ACC112 (cell line): ENCODE data around the gene RASSF5.
"Not testable (repeated sequence)": the region's sequence is repeated elsewhere in the genome, so short reads cannot be mapped to it uniquely, and the experiment has no call there.

ENCODE experiments used
- H2AFZ ChIP-seq: fragments of 200-600 bp; sonication (generic); one replicate; pipeline ENCODE4 v1.6.0; 2017; ENCODE audit warnings: antibody characterized with exemption, low read length; ENCODE audit not compliant: unreplicated experiment
- H3K27ac ChIP-seq: fragments of 200-600 bp; sonication (generic); 2 replicates; pipeline ENCODE4 v1.5.1; 2014; ENCODE audit warnings: low read depth, mild to moderate bottlenecking, antibody characterized with exemption, low read length, moderate library complexity
- H3K27me3 ChIP-seq: fragments of 200-600 bp; sonication (generic); 2 replicates; pipeline ENCODE4 v1.6.1; 2014; ENCODE audit warnings: mild to moderate bottlenecking, antibody characterized with exemption, low read length, moderate library complexity, mixed read lengths; ENCODE audit not compliant: insufficient read depth
- H3K36me3 ChIP-seq: fragments of 200-600 bp; sonication (generic); 2 replicates; pipeline ENCODE4 v1.6.1; 2016; ENCODE audit warnings: mild to moderate bottlenecking, antibody characterized with exemption, low read length, moderate library complexity, mixed read lengths; ENCODE audit not compliant: insufficient read depth
- H3K4me1 ChIP-seq: fragments of 200-600 bp; sonication (generic); one replicate; pipeline ENCODE4 v1.6.1; 2016; ENCODE audit warnings: low read length, mixed read lengths; ENCODE audit not compliant: insufficient read depth, unreplicated experiment, control insufficient read depth
- H3K4me3 ChIP-seq: fragments of 200-600 bp; sonication (generic); 2 replicates; pipeline ENCODE4 v1.5.1; 2014; ENCODE audit warnings: mild to moderate bottlenecking, low read depth, low read length
- H3K79me2 ChIP-seq: fragments of 200-600 bp; sonication (generic); one replicate; pipeline ENCODE4 v1.6.0; 2016; ENCODE audit warnings: low read length; ENCODE audit not compliant: control insufficient read depth, unreplicated experiment, insufficient read depth

RASSF5 gene

GRCh38 chr1:206579747-206580437 is 72.6 kb downstream of the RASSF5 start:
- Histone ChIP-seq H3K27me3 (no peaks in the 10 kb centered on the region), H3K4me1 (peaks cover 23% of the 10 kb centered on the region), H3K27ac (no peak overlapping the region), H3K4me3 (no peak overlapping the region), H3K36me3 (no peaks in the 10 kb centered on the region), H3K79me2 (no peaks in the 10 kb centered on the region), H2AFZ (no peak overlapping the region)

GRCh38 chr1:206580438-206581113 is 73.2 kb downstream of the RASSF5 start:
- no peaks in the 10 kb centered on the region for H3K36me3 ChIP-seq
- H3K4me3 ChIP-seq: no peak overlapping the region
- no peak overlapping the region for H3K27ac ChIP-seq
- H3K79me2 ChIP-seq: no peaks in the 10 kb centered on the region
- H3K4me1 ChIP-seq: peaks cover 17% of the 10 kb centered on the region
- no peaks in the 10 kb centered on the region for H3K27me3 ChIP-seq
- H2AFZ ChIP-seq: no peak overlapping the region

DNA sequence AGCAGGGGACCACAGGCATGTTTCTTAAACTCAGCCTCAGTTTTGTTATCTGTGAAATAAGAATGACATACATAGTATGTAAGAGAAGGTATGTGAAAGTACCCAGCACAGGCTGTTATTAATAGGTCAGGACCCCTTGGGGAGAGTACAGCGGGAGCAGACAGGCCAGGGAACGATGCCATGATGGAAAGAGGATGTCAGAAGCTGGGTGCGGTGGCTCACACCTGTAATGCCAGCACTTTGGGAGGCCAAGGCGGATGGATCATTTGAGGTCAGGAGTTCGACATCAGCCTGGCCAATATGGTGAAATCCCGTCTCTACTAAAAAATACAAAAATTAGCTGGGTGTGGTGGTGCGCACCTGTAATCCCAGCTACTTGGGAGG is 73.8 kb downstream of the RASSF5 start:
- H3K4me1 ChIP-seq: peaks cover 14% of the 10 kb centered on the region
- not testable (repeated sequence) for H3K27me3 ChIP-seq, H3K4me3 ChIP-seq, H2AFZ ChIP-seq, H3K27ac ChIP-seq, H3K36me3 ChIP-seq, H3K79me2 ChIP-seq

GRCh38 chr1:206581571-206581981 is 74.2 kb downstream of the RASSF5 start:
- Histone ChIP-seq H3K36me3 (no peaks in the 10 kb centered on the region), H3K4me1 (peaks cover 10% of the 10 kb centered on the region), H3K27ac (no peak overlapping the region), H2AFZ (no peak overlapping the region), H3K4me3 (no peak overlapping the region), H3K79me2 (no peaks in the 10 kb centered on the region), H3K27me3 (no peaks in the 10 kb centered on the region)

DNA sequence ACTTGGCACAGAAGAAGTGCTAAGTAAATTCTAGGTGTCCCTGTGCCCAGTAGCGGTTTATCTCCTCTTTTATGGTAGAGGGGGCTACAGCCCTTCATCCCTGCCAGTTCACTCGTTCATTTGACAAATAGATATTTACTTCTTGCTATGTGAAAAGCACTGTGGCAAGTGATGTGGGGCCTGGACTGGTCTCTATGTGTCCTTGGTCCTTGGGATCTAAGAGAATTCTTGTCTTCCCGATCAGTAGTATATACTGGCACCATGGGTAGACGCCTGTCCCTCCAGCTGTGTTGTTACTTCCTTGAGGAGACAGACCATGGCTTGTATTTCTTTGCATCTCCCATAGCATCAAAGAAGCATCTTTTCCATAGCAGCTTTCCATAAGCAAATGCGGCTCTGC is 75.2 kb downstream of the RASSF5 start:
- Histone ChIP-seq H2AFZ (no peak overlapping the region), H3K36me3 (no peaks in the 10 kb centered on the region), H3K27me3 (no peaks in the 10 kb centered on the region), H3K79me2 (no peaks in the 10 kb centered on the region), H3K27ac (no peak overlapping the region), H3K4me1 (peaks cover 10% of the 10 kb centered on the region), H3K4me3 (no peak overlapping the region)

DNA sequence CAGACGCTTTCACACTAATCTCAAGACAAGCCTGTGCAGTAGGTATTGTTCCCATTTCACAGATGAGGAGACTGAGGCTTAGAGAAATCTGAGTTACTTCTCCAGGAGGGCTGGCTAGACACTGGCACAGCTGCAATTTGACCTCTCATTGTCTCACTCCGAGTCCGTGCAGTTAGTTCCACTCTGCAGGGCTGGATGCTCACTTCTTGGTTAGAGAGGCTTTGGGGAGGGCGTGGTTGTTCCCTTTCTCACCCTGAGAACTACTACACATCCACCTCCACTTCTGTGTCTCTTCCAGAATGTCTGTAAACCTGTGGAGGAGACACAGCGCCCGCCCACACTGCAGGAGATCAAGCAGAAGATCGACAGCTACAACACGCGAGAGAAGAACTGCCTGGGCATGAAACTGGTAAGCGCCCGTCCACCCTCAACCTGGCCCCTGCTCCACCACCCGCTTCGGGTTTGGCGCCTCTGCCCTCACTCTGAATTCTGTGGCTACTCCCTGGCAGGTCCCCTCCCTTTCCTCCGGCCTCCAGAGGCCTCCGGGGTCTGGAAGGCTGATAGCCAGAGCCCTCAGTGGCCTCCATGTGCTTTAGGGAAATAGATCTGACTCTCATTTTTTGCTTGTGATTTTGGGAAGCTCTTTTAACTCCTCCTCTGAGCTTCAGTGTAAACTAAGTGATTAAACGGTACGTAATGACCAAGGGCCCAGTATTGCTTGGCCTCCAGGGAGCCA is 75.8 kb downstream of the RASSF5 start:
- Histone ChIP-seq H3K36me3 (no peaks in the 10 kb centered on the region), H3K27me3 (no peaks in the 10 kb centered on the region), H3K27ac (no peak overlapping the region), H3K4me3 (no peak overlapping the region), H3K4me1 (peaks cover 11% of the 10 kb centered on the region), H2AFZ (no peak overlapping the region), H3K79me2 (no peaks in the 10 kb centered on the region)

GRCh38 chr1:206583707-206584648 is 76.6 kb downstream of the RASSF5 start:
- Histone ChIP-seq H3K27me3 (no peaks in the 10 kb centered on the region), H3K36me3 (no peaks in the 10 kb centered on the region), H3K4me3 (no peak overlapping the region), H3K27ac (no peak overlapping the region), H2AFZ (no peak overlapping the region), H3K4me1 (peaks cover 19% of the 10 kb centered on the region), H3K79me2 (no peaks in the 10 kb centered on the region)

DNA sequence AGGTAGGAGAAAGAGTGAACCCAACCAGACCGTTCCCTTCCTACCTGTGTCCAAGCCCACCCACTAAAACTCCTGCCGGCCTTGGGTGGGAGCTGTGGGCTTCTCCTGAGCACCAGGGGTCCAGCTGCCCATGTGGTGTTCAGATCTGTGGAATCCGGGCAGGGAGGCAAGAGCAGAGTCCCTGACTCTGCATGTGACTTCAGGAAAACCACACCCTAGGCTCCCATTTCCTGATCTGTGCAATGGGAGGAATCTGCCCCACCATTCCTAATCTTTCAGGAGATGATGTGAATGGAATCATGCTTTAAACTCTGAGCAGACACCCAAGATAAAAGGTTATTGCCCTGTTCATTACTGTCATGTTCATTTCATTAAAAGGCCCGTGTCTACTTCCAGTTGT is 77.4 kb downstream of the RASSF5 start:
- Histone ChIP-seq H3K79me2 (no peaks in the 10 kb centered on the region), H3K27ac (no peak overlapping the region), H3K36me3 (no peaks in the 10 kb centered on the region), H3K4me3 (no peak overlapping the region), H3K4me1 (peaks cover 21% of the 10 kb centered on the region), H3K27me3 (no peaks in the 10 kb centered on the region), H2AFZ (no peak overlapping the region)

DNA sequence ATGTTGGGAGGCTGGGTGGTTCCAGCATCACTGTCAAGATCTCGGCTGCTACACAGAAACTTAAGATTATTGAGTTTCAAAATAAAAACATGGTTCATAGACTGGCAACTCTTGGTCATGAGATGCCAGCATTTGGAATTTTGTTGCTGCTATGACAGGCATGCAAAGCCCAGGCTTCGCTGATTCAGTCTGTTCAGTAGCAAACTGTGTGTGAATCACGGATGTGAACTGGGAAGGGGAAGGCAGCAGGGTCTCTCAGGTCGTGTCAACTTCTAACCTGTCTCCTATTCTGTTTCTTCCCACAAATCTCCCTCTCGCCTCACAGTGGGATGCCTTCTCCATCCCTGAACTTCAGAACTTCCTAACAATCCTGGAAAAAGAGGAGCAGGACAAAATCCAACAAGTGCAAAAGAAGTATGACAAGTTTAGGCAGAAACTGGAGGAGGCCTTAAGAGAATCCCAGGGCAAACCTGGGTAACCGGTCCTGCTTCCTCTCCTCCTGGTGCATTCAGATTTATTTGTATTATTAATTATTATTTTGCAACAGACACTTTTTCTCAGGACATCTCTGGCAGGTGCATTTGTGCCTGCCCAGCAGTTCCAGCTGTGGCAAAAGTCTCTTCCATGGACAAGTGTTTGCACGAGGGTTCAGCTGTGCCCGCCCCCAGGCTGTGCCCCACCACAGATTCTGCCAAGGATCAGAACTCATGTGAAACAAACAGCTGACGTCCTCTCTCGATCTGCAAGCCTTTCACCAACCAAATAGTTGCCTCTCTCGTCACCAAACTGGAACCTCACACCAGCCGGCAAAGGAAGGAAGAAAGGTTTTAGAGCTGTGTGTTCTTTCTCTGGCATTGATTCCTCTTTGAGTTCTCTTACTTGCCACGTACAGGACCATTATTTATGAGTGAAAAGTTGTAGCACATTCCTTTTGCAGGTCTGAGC is 79.4 kb downstream of the RASSF5 start:
- Histone ChIP-seq H3K36me3 (0 out of 2 replicates have a peak, but pooled peaks cover 2% of the 10 kb centered on the region), H3K4me1 (peaks cover 31% of the 10 kb centered on the region), H3K4me3 (no peak overlapping the region), H2AFZ (no peak overlapping the region), H3K27me3 (no peaks in the 10 kb centered on the region), H3K79me2 (no peaks in the 10 kb centered on the region), H3K27ac (no peak overlapping the region)
